Hepatocyte (in vitro differentiated cells): ENCODE results near the gene ARFGEF3. TPM values are rescaled to one million over a fixed set of nuclear protein-coding genes. Genes with fewer than 3 reads are reported as not detected.

Experiments used
- DNase-seq: peaks from one replicate; pipeline ENCODE4 v3.0.0-alpha.2; 2016; ENCODE audit warnings: low spot score
- H2AFZ ChIP-seq: fragments of 200-600 bp; sonication (generic); 2 replicates; pipeline ENCODE4 v1.6.0; 2016; ENCODE audit warnings: antibody characterized with exemption, mild to moderate bottlenecking
- H3K27ac ChIP-seq: fragments of 200-600 bp; sonication (generic); 2 replicates; pipeline ENCODE4 v1.5.1; 2016; ENCODE audit warnings: mild to moderate bottlenecking
- H3K27me3 ChIP-seq: fragments of 200-600 bp; sonication (generic); 2 replicates; pipeline ENCODE4 v1.6.1; 2016
- H3K36me3 ChIP-seq: fragments of 200-600 bp; sonication (generic); replicated peaks from 2 replicates; pipeline ENCODE4 v1.5.1; 2016; ENCODE audit warnings: low read depth; ENCODE audit not compliant: insufficient read depth
- H3K4me1 ChIP-seq: fragments of 200-600 bp; sonication (generic); 2 replicates; pipeline ENCODE4 v1.5.1; 2016; ENCODE audit warnings: mild to moderate bottlenecking, moderate library complexity; ENCODE audit not compliant: insufficient read depth
- H3K4me2 ChIP-seq: fragments of 200-600 bp; sonication (generic); 2 replicates; pipeline ENCODE4 v1.6.0; 2016
- H3K4me3 ChIP-seq: fragments of 200-600 bp; sonication (generic); 2 replicates; pipeline ENCODE4 v1.5.1; 2016; ENCODE audit warnings: mild to moderate bottlenecking
- H3K79me2 ChIP-seq: fragments of 200-600 bp; sonication (generic); 2 replicates; pipeline ENCODE4 v1.6.0; 2017; ENCODE audit warnings: mild to moderate bottlenecking
- H3K9me2 ChIP-seq: fragments of 200-600 bp; sonication (generic); replicated peaks from 2 replicates; pipeline ENCODE4 v1.6.0; 2017; ENCODE audit warnings: mild to moderate bottlenecking; ENCODE audit not compliant: insufficient read depth
- H3K9me3 ChIP-seq: fragments of 200-600 bp; sonication (generic); 2 replicates; pipeline ENCODE4 v1.5.1; 2016; ENCODE audit warnings: low read depth, mild to moderate bottlenecking
- H4K20me1 ChIP-seq: fragments of 200-600 bp; sonication (generic); 2 replicates; pipeline ENCODE4 v1.6.0; 2016; ENCODE audit warnings: mild to moderate bottlenecking; ENCODE audit not compliant: insufficient read depth, poor library complexity, severe bottlenecking
- CTCF ChIP-seq: fragments of 200-600 bp; sonication (generic); IDR thresholded peaks from 2 replicates; pipeline ENCODE4 v1.5.1; 2016; ENCODE audit warnings: antibody characterized with exemption, mild to moderate bottlenecking; ENCODE audit not compliant: poor library complexity
- EZH2 ChIP-seq: fragments of 200-600 bp; sonication (generic); IDR thresholded peaks from 2 replicates; pipeline ENCODE4 v1.6.1; 2016; ENCODE audit warnings: antibody characterized with exemption, mild to moderate bottlenecking, borderline replicate concordance
- EZH2phosphoT487 ChIP-seq: fragments of 200-600 bp; sonication (generic); IDR thresholded peaks from one replicate; pipeline ENCODE4 v1.6.1; 2018; ENCODE audit warnings: antibody characterized with exemption, mild to moderate bottlenecking, low read depth, moderate library complexity; ENCODE audit not compliant: unreplicated experiment, severe bottlenecking
- WGBS: methylation state at CpG from one replicate; pipeline ENCODE4 v1.1.6; 2016; ENCODE audit warnings: low lambda C conversion rate; ENCODE audit errors: missing lambda C conversion rate; 5-methylcytosine and 5-hydroxymethylcytosine counted together
- polyA plus RNA-seq: library from polyadenylated mRNA; unstranded; fragments of >200 nt; fragmentation: Nextera tagmentation; extraction: Ambion mirVana; gene quantifications from 2 replicates; pipeline ENCODE4 v1.2.1, GENCODE V29; 2016
- total RNA-seq: library from RNA; depleted of rRNA; stranded (reverse); fragments of >200 nt; gene quantifications from 2 replicates; pipeline ENCODE4 v1.2.3, GENCODE V29; 2014

The ARFGEF3 gene
- total and polyA plus RNA-seq, 2 experiments from 2014 or later, result 0.83 to 3.9 TPM

- H3K9me3 ChIP-seq, result no peaks in the 10 kb centered on the region
- H3K36me3 ChIP-seq, result no peaks in the 10 kb centered on the region
- no peaks in the 10 kb centered on the region for H3K9me2 ChIP-seq
- no peak for TF ChIP-seq EZH2
- no peak for TF ChIP-seq CTCF
- TF ChIP-seq EZH2phosphoT487, result no peak
- no peaks in the 10 kb centered on the region for H3K4me1 ChIP-seq
- no peak overlapping the region for H2AFZ ChIP-seq
- H3K79me2 ChIP-seq, result no peaks in the 10 kb centered on the region
- WGBS, result 89% methylated on average over 3 of the region's 3 CpGs
- H3K4me3 ChIP-seq, result no peak overlapping the region
- no peak overlapping the region for H3K27ac ChIP-seq
- H3K27me3 ChIP-seq, result no peaks in the 10 kb centered on the region
- H4K20me1 ChIP-seq, result no peaks in the 10 kb centered on the region
- no peak overlapping the region for H3K4me2 ChIP-seq
- DNase-seq, result no peak
Measured at GRCh38 chr6:138328210-138328609, 166.5 kb downstream of the ARFGEF3 start.

- no peaks in the 10 kb centered on the region for H3K36me3 ChIP-seq
- H3K9me3 ChIP-seq, result no peaks in the 10 kb centered on the region
- TF ChIP-seq EZH2 (no peak), CTCF (no peak), EZH2phosphoT487 (no peak)
Measured at GRCh38 chr6:138330763-138331162, 169.0 kb downstream of the ARFGEF3 start.

GRCh38 chr6:138331444-138331843 is 169.7 kb downstream of the ARFGEF3 start:
- TF ChIP-seq CTCF, result no peak
- TF ChIP-seq EZH2phosphoT487, result no peak
- no peak for TF ChIP-seq EZH2
- H3K4me2 ChIP-seq, result no peak overlapping the region

More at GRCh38 chr6:138330763-138331162, 169.0 kb downstream of the ARFGEF3 start:
- Histone ChIP-seq H3K27ac (no peak overlapping the region), H3K27me3 (no peaks in the 10 kb centered on the region), H3K4me2 (no peak overlapping the region), H2AFZ (no peak overlapping the region), H3K4me1 (no peaks in the 10 kb centered on the region), H3K9me2 (no peaks in the 10 kb centered on the region), H4K20me1 (no peaks in the 10 kb centered on the region), H3K4me3 (no peak overlapping the region), H3K79me2 (no peaks in the 10 kb centered on the region)
- DNase-seq, result no peak
- WGBS, result 91% methylated on average over 1 of the region's 1 CpG

GRCh38 chr6:138331984-138332383 is 170.2 kb downstream of the ARFGEF3 start:
- TF ChIP-seq EZH2phosphoT487, result no peak
- no peak for TF ChIP-seq EZH2
- TF ChIP-seq CTCF, result no peak
- no peaks in the 10 kb centered on the region for H3K9me2 ChIP-seq
- WGBS, result 48% methylated on average over 2 of the region's 2 CpGs

More at GRCh38 chr6:138331444-138331843, 169.7 kb downstream of the ARFGEF3 start:
- no peaks in the 10 kb centered on the region for H3K9me2 ChIP-seq
- H3K9me3 ChIP-seq, result no peaks in the 10 kb centered on the region
- no peak overlapping the region for H3K4me3 ChIP-seq
- no peaks in the 10 kb centered on the region for H3K36me3 ChIP-seq
- DNase-seq, result no peak
- H3K79me2 ChIP-seq, result no peaks in the 10 kb centered on the region
- H3K27ac ChIP-seq, result no peak overlapping the region
- no peak overlapping the region for H2AFZ ChIP-seq
- H3K4me1 ChIP-seq, result no peaks in the 10 kb centered on the region
- no peaks in the 10 kb centered on the region for H4K20me1 ChIP-seq
- 48% methylated on average over 1 of the region's 1 CpG for WGBS
- H3K27me3 ChIP-seq, result no peaks in the 10 kb centered on the region

More at GRCh38 chr6:138331984-138332383, 170.2 kb downstream of the ARFGEF3 start:
- Histone ChIP-seq H3K27ac (no peak overlapping the region), H3K79me2 (no peaks in the 10 kb centered on the region), H3K4me2 (no peak overlapping the region), H3K36me3 (no peaks in the 10 kb centered on the region), H3K4me1 (no peaks in the 10 kb centered on the region), H3K4me3 (no peak overlapping the region), H2AFZ (no peak overlapping the region), H3K27me3 (no peaks in the 10 kb centered on the region), H4K20me1 (no peaks in the 10 kb centered on the region), H3K9me3 (no peaks in the 10 kb centered on the region)
- DNase-seq, result no peak
